CD4-positive, alpha-beta memory T cell (primary cell): ENCODE data around the gene IRF1. TPM values are rescaled to one million over a fixed set of nuclear protein-coding genes. Genes with fewer than 3 reads are reported as not detected.
"Not testable (repeated sequence)": the region's sequence is repeated elsewhere in the genome, so short reads cannot be mapped to it uniquely, and the experiment has no call there.

Experiments used
- CTCF ChIA-PET: fragments of 350-600 bp; sonication (Branson Sonifier 250); formaldehyde crosslinking; loops from one replicate; lab custom pipeline; 2021; ENCODE audit warnings: inconsistent platforms; ENCODE audit not compliant: partially characterized antibody; lab: Charles Lee
- POLR2A ChIA-PET: fragments of 350-600 bp; sonication (Branson Sonifier 250); formaldehyde crosslinking; loops from one replicate; lab custom pipeline; 2021; ENCODE audit not compliant: partially characterized antibody; lab: Charles Lee
- DNase-seq, 5 donors: peaks; one replicate each; pipeline versions ENCODE4 v3.0.0 to v3.0.0-alpha.2; 2020 to 2022; ENCODE audit warnings: mixed read lengths in 1 of 5
- H3K27ac ChIP-seq: one replicate; pipeline ENCODE4 v1.7.0; 2013; ENCODE audit warnings: low read depth, low read length
- H3K27me3 ChIP-seq: 2 replicates; pipeline ENCODE4 v1.7.0; 2013; ENCODE audit warnings: mild to moderate bottlenecking, low read length, moderate library complexity; ENCODE audit not compliant: insufficient read depth
- H3K36me3 ChIP-seq: 2 replicates; pipeline ENCODE4 v1.7.0; 2013; ENCODE audit warnings: mild to moderate bottlenecking, low read length, moderate library complexity; ENCODE audit not compliant: insufficient read depth
- H3K4me1 ChIP-seq: 2 replicates; pipeline ENCODE4 v1.7.0; 2013; ENCODE audit warnings: mild to moderate bottlenecking, low read length, moderate library complexity; ENCODE audit not compliant: insufficient read depth
- H3K4me3 ChIP-seq, 2 donors: one replicate each; pipeline ENCODE4 v1.7.0; 2013; ENCODE audit warnings: low read length in 2 of 2, mild to moderate bottlenecking in 1 of 2
- H3K9me3 ChIP-seq, 2 donors: one replicate each; pipeline ENCODE4 v1.7.0; 2013; ENCODE audit warnings: low read length in 2 of 2, control low read depth in 1 of 2; ENCODE audit not compliant: control insufficient read depth in 1 of 2
- H3K27ac Mint-ChIP-seq, 7 donors: one replicate each; pipeline ENCODE4 v1.8.0; 2020 to 2021; ENCODE audit warnings: mixed read lengths in 7 of 7, mild to moderate bottlenecking in 6 of 7, inconsistent platforms in 3 of 7, moderate library complexity in 3 of 7
- H3K27me3 Mint-ChIP-seq, 2 donors: one replicate each; pipeline ENCODE4 v1.8.0; 2020 to 2021; ENCODE audit warnings: mixed read lengths in 2 of 2
- H3K36me3 Mint-ChIP-seq, 2 donors: one replicate each; pipeline ENCODE4 v1.8.0; 2020 to 2021; ENCODE audit warnings: mixed read lengths in 2 of 2, inconsistent platforms in 1 of 2, mild to moderate bottlenecking in 1 of 2
- H3K4me1 Mint-ChIP-seq, 4 donors: one replicate each; pipeline ENCODE4 v1.8.0; 2020 to 2021; ENCODE audit warnings: mixed read lengths in 4 of 4, mild to moderate bottlenecking in 1 of 4
- H3K4me3 Mint-ChIP-seq, 8 donors: one replicate each; pipeline ENCODE4 v1.8.0; 2020 to 2021; ENCODE audit warnings: mixed read lengths in 8 of 8, mild to moderate bottlenecking in 7 of 8, moderate library complexity in 6 of 8, inconsistent platforms in 3 of 8
- H3K9me3 Mint-ChIP-seq, 8 donors: one replicate each; pipeline ENCODE4 v1.8.0; 2020 to 2021; ENCODE audit warnings: mixed read lengths in 8 of 8, mild to moderate bottlenecking in 5 of 8, inconsistent platforms in 3 of 8, moderate library complexity in 1 of 8
- intact Hi-C: fragments of 100-400 bp; cut with micrococcal nuclease; formaldehyde crosslinking; loops from one replicate; pipeline ENCODE4 v1.15.1; 2023
- polyA plus RNA-seq, 2 donors: library from polyadenylated mRNA; unstranded; fragments of 300-500 nt; fragmentation: Illumina TruSeq; gene quantifications; one replicate each; pipeline ENCODE4 v1.2.3, GENCODE V29; 2021
- total RNA-seq, 2 experiments: library from RNA; stranded (reverse); gene quantifications; one replicate each; pipeline ENCODE4 v1.2.3, GENCODE V29; 2021

Gene IRF1
- total and polyA plus RNA-seq, 4 experiments from 2014 or later: 192 to 237 (median 197) TPM

DNA sequence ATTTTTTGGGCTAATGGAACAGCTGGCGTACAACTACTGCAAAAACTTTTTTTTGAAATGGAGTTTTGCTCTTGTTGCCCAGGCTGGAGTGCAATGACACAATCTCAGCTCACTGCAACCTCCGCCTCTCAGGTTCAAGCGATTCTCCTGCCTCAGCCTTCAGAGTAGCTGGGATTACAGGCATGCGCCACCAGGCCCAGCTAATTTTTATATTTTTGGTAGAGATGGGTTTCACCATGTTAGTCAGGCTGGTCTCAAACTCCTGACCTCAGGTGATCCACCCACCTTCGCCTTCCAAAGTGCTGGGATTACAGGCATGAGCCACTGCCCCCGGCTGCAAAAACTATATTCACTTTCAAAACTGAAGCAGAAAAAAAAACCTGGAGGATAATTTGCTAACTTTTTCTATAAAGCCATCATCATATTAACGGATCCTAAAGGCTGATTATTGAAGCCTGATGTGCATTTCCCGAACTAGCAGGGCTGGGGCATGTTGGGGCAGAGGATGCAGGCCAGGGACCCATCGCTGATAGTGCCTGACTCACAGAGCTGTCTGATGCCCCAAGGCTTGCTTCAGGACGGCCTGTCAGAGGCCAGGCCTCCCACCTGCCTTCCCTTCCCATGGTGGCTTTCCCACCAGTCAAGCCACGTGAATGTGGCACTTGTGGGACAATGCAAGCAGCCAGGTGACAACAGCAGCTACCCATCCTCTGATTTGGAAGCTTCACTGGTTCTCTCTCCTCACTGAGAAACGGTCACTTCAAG lies 5.5 kb downstream of the IRF1 start:
- H3K27me3 Mint-ChIP-seq, H3K27me3 ChIP-seq, H3K9me3 ChIP-seq, intact Hi-C loops: not testable (repeated sequence)
- H3K4me3 ChIP-seq: peak overlapping the region in 1 of 2 donors; percentile 11
- peak overlapping the region; percentile 99 for H3K27ac ChIP-seq
- ChIA-PET CTCF (interaction anchor here (1.0 to 10.2 kb wide), 11 partner anchors 9 to 116 kb away, joined by 3 to 86 read pairs (median 7); partner anchors contain the start of gene SLC22A5), POLR2A (interaction anchor here (0.8 to 35.0 kb wide), 12 partner anchors 2 to 111 kb away, joined by 3 to 1580 read pairs (median 13); partner anchors contain the start of gene IRF1)
- peak overlapping the region; percentile 82 to 97 (median 96) for H3K4me3 Mint-ChIP-seq
- peaks cover 59 to 88% of the 10 kb centered on the region in 2 donors for H3K36me3 Mint-ChIP-seq
- H3K4me1 Mint-ChIP-seq: peaks cover 43 to 85% (median 58%) of the 10 kb centered on the region in 4 donors
- H3K4me1 ChIP-seq: peaks cover 81% of the 10 kb centered on the region
- peak overlapping the region; percentile 87 to 98 (median 94) for H3K27ac Mint-ChIP-seq
- peaks cover 69% of the 10 kb centered on the region for H3K36me3 ChIP-seq
- H3K9me3 Mint-ChIP-seq: peaks cover 0 to 13% (median 0%) of the 10 kb centered on the region in 8 donors
- peak in 1 of 5 donors; percentile 27 for DNase-seq

GRCh38 chr5:132484391-132484725 lies 6.2 kb downstream of the IRF1 start:
- peak in 2 of 5 donors; percentile 8 to 56 for DNase-seq
- peaks cover 88% of the 10 kb centered on the region for H3K4me1 ChIP-seq

DNA sequence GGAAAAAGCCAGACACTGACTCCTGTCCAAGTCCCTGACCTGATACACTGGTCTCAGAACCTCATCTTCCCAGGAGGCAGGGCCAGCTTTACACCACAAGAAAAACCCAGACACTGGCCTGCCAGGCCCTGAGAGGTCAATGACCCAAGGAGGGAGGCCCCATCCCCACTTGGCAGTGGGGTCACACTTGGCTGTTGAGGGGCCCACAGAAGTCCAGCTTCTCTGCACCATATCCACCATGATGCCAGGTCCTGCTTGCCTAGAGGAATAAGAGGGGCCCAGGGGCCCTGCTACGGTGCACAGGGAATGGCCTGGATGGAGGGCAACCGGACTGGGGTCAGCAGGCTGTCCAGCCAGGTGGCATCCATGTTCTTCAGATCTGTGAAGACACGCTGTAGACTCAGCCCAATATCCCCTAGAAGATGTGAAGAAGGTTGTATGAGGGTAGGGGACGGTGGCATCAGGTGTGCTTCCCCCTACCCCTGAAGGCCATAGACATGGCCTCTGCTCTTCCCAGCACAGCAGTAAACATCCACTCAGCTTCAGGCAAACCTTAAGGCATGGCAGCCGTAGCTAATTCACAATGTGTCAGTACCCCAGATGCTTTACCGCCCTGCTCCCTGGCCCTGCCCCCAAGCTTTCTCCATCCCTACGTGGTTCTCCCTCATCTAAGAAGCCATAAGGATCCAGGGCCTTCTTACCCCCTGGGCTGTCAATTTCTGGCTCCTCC lies 6.7 kb downstream of the IRF1 start:
- peak overlapping the region in 6 of 8 donors; percentile 12 to 95 (median 46) for H3K4me3 Mint-ChIP-seq
- DNase-seq: peak in 2 of 5 donors; percentile 4 to 37
- POLR2A ChIA-PET: interaction anchor here (1.1 to 35.0 kb wide), 8 partner anchors 3 to 98 kb away, joined by 5 to 1580 read pairs (median 578); partner anchors contain the start of gene IRF1

More at GRCh38 chr5:132484391-132484725, 6.2 kb downstream of the IRF1 start:
- Mint-ChIP-seq H3K36me3 (peaks cover 56 to 82% of the 10 kb centered on the region in 2 donors), H3K4me1 (peaks cover 44 to 92% (median 64%) of the 10 kb centered on the region in 4 donors), H3K27ac (peak overlapping the region; percentile 59 to 98 (median 81)), H3K4me3 (peak overlapping the region in 6 of 8 donors; percentile 12 to 95 (median 39)), H3K9me3 (peaks cover 0 to 9% (median 0%) of the 10 kb centered on the region in 8 donors), H3K27me3 (no peaks in the 10 kb centered on the region)
- Histone ChIP-seq H3K27ac (peak overlapping the region; percentile 45), H3K4me3 (no peak overlapping the region), H3K27me3 (no peaks in the 10 kb centered on the region), H3K36me3 (peaks cover 68% of the 10 kb centered on the region), H3K9me3 (no peaks in the 10 kb centered on the region)
- intact Hi-C loops: no loop called here
- ChIA-PET POLR2A (interaction anchor here (0.8 to 35.0 kb wide), 10 partner anchors 3 to 110 kb away, joined by 3 to 1580 read pairs (median 292); partner anchors contain the start of gene IRF1), CTCF (interaction anchor here (1.0 to 10.2 kb wide), 11 partner anchors 8 to 98 kb away, joined by 3 to 86 read pairs (median 7); no protein-coding TSS in a partner anchor)

GRCh38 chr5:132483101-132483500 lies 7.5 kb downstream of the IRF1 start:
- H3K36me3 Mint-ChIP-seq: peaks cover 44 to 72% of the 10 kb centered on the region in 2 donors
- no peaks in the 10 kb centered on the region for H3K27me3 ChIP-seq
- H3K27me3 Mint-ChIP-seq: no peaks in the 10 kb centered on the region
- no peaks in the 10 kb centered on the region for H3K9me3 ChIP-seq
- peaks cover 53 to 94% (median 73%) of the 10 kb centered on the region in 4 donors for H3K4me1 Mint-ChIP-seq
- CTCF ChIA-PET: interaction anchor here (1.0 to 10.2 kb wide), 5 partner anchors 7 to 63 kb away, joined by 3 to 86 read pairs (median 8); partner anchors contain the start of gene IRF1
- H3K27ac Mint-ChIP-seq: peak overlapping the region in 6 of 7 donors; percentile 24 to 97 (median 78)
- H3K27ac ChIP-seq: peak overlapping the region; percentile 45
- H3K36me3 ChIP-seq: peaks cover 55% of the 10 kb centered on the region
- no peak for DNase-seq
- H3K4me3 ChIP-seq: no peak overlapping the region
- peaks cover 0 to 9% (median 0%) of the 10 kb centered on the region in 8 donors for H3K9me3 Mint-ChIP-seq
- POLR2A ChIA-PET: interaction anchor here (1.0 to 35.0 kb wide), 7 partner anchors 4 to 75 kb away, joined by 5 to 1580 read pairs (median 592); partner anchors contain the start of gene IRF1
- peaks cover 92% of the 10 kb centered on the region for H3K4me1 ChIP-seq
- peak overlapping the region in 2 of 8 donors; percentile 43 to 52 for H3K4me3 Mint-ChIP-seq
- intact Hi-C loops: no loop called here

More for the DNA sequence above, 6.7 kb downstream of the IRF1 start:
- Mint-ChIP-seq H3K36me3 (peaks cover 51 to 77% of the 10 kb centered on the region in 2 donors), H3K27ac (peak overlapping the region; percentile 59 to 98 (median 81)), H3K27me3 (no peaks in the 10 kb centered on the region), H3K9me3 (peaks cover 0 to 9% (median 0%) of the 10 kb centered on the region in 8 donors), H3K4me1 (peaks cover 49 to 94% (median 69%) of the 10 kb centered on the region in 4 donors)
- Histone ChIP-seq H3K4me3 (no peak overlapping the region), H3K36me3 (peaks cover 63% of the 10 kb centered on the region), H3K27ac (peak overlapping the region; percentile 45), H3K27me3 (no peaks in the 10 kb centered on the region), H3K4me1 (peaks cover 92% of the 10 kb centered on the region), H3K9me3 (no peaks in the 10 kb centered on the region)
- CTCF ChIA-PET: interaction anchor here (1.0 to 10.2 kb wide), 13 partner anchors 6 to 97 kb away, joined by 3 to 86 read pairs (median 4); partner anchors contain the start of gene IRF1
- intact Hi-C loops: no loop called here

DNA sequence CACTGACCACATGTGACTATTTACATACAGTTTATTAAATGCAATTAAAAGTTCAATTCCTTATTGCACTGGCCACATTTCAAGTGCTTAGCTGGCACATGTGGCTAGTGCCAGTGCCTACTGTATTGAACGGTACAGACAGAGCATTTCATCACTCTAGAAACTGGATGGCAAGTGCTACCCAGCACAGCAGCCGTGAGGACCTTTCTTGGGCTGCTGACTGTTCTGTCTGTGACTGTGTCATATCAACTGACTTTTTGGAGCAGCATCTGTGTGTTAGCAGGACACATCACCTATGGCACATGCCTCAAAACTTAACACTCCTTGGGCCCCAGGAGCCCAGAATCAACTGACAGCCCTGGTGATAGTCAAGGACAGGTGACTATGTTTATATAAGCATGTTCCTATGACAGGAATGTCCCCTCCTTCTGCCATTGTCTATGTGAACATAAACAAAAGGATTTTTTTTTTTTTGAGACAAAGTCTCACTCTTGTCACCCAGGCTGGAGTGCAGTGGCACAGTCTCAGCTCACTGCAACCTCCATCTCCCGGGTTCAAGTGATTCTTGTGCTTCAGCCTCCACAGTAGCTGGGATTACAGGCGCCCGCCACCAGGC lies 8.9 kb downstream of the IRF1 start:
- Histone ChIP-seq H3K9me3 (no peaks in the 10 kb centered on the region), H3K36me3 (peaks cover 41% of the 10 kb centered on the region), H3K27me3 (no peaks in the 10 kb centered on the region), H3K4me3 (no peak overlapping the region), H3K4me1 (peaks cover 92% of the 10 kb centered on the region), H3K27ac (peak overlapping the region; percentile 18)
- peaks cover 45 to 94% (median 71%) of the 10 kb centered on the region in 4 donors for H3K4me1 Mint-ChIP-seq
- DNase-seq: peak in 3 of 5 donors; percentile 31 to 67 (median 34)
- ChIA-PET CTCF (interaction anchor here (1.0 to 7.9 kb wide), 6 partner anchors 9 to 75 kb away, joined by 4 to 76 read pairs (median 23); partner anchors contain the start of gene IRF1), POLR2A (interaction anchor here (0.7 to 35.0 kb wide), 9 partner anchors 6 to 70 kb away, joined by 3 to 1580 read pairs (median 57); partner anchors contain the start of gene IRF1)
- peaks cover 30 to 71% of the 10 kb centered on the region in 2 donors for H3K36me3 Mint-ChIP-seq
- intact Hi-C loops: no loop called here
- no peaks in the 10 kb centered on the region for H3K27me3 Mint-ChIP-seq
- peaks cover 0 to 7% (median 0%) of the 10 kb centered on the region in 8 donors for H3K9me3 Mint-ChIP-seq
- peak overlapping the region; percentile 72 to 97 (median 82) for H3K27ac Mint-ChIP-seq
- peak overlapping the region in 3 of 8 donors; percentile 0 to 10 (median 6) for H3K4me3 Mint-ChIP-seq
